NCI-H1105 treated with DMSO at 0.1 percent for 48 hours (cell line): Measurements from ENCODE around the gene CLEC16A.

ENCODE experiments used
- DNase-seq: peaks from one replicate; lab custom pipeline; 2025; lab: John Stamatoyannopoulos, UW

CLEC16A gene

GRCh38 chr16:11063448-11064201 lies 119.3 kb downstream of the CLEC16A start:
- no peak for DNase-seq

- no peak for DNase-seq
Observed at GRCh38 chr16:11064202-11064540, 119.8 kb downstream of the CLEC16A start.

- no peak for DNase-seq
Observed at GRCh38 chr16:11064851-11065250, 120.5 kb downstream of the CLEC16A start.

- DNase-seq = no peak
Observed at GRCh38 chr16:11066261-11066870, 122.0 kb downstream of the CLEC16A start.

- DNase-seq = no peak
Observed at GRCh38 chr16:11067266-11067665, 122.9 kb downstream of the CLEC16A start.

GRCh38 chr16:11067697-11068141 lies 123.4 kb downstream of the CLEC16A start:
- DNase-seq = no peak

- DNase-seq = no peak
Observed at GRCh38 chr16:11071829-11072228, 127.5 kb downstream of the CLEC16A start.

GRCh38 chr16:11072420-11073153 lies 128.2 kb downstream of the CLEC16A start:
- DNase-seq = no peak

- DNase-seq = no peak
Observed at GRCh38 chr16:11073407-11073999, 129.1 kb downstream of the CLEC16A start.

GRCh38 chr16:11074131-11074530 lies 129.8 kb downstream of the CLEC16A start:
- no peak for DNase-seq

GRCh38 chr16:11075163-11075562 lies 130.8 kb downstream of the CLEC16A start:
- no peak for DNase-seq

- DNase-seq = no peak
Observed at GRCh38 chr16:11076259-11077018, 132.1 kb downstream of the CLEC16A start.

- no peak for DNase-seq
Observed at GRCh38 chr16:11078812-11079459, 134.6 kb downstream of the CLEC16A start.

- DNase-seq = no peak
Observed at GRCh38 chr16:11079652-11080187, 135.4 kb downstream of the CLEC16A start.

- DNase-seq = no peak
Observed at GRCh38 chr16:11080327-11080967, 136.1 kb downstream of the CLEC16A start.

- no peak for DNase-seq
Observed at GRCh38 chr16:11080999-11081630, 136.8 kb downstream of the CLEC16A start.

GRCh38 chr16:11082108-11082859 lies 137.9 kb downstream of the CLEC16A start:
- DNase-seq = no peak

GRCh38 chr16:11082860-11083388 lies 138.6 kb downstream of the CLEC16A start:
- no peak for DNase-seq

- no peak for DNase-seq
Observed at GRCh38 chr16:11084484-11084875, 140.1 kb downstream of the CLEC16A start.
